Mammary epithelial cell (primary cell): ENCODE results near the gene ECE2.

ENCODE experiments used
- EZH2 ChIP-seq: IDR thresholded peaks from 2 replicates; pipeline ENCODE4 v1.6.1; 2012; ENCODE audit warnings: low read length, inconsistent platforms, borderline replicate concordance
- TF ChIP-seq, protein P1 (sequence below), 2 donors: IDR thresholded peaks in 1 of 2; conservative IDR thresholded peaks in 1 of 2; 2 replicates each; pipeline ENCODE4 v1.5.1; 2011 to 2012; ENCODE audit warnings: inconsistent platforms in 2 of 2, low read length in 2 of 2, mild to moderate bottlenecking in 2 of 2, control low read depth in 1 of 2, low read depth in 1 of 2; ENCODE audit not compliant: insufficient read depth in 1 of 2; ENCODE audit errors: extremely low read depth in 1 of 2

DNA sequence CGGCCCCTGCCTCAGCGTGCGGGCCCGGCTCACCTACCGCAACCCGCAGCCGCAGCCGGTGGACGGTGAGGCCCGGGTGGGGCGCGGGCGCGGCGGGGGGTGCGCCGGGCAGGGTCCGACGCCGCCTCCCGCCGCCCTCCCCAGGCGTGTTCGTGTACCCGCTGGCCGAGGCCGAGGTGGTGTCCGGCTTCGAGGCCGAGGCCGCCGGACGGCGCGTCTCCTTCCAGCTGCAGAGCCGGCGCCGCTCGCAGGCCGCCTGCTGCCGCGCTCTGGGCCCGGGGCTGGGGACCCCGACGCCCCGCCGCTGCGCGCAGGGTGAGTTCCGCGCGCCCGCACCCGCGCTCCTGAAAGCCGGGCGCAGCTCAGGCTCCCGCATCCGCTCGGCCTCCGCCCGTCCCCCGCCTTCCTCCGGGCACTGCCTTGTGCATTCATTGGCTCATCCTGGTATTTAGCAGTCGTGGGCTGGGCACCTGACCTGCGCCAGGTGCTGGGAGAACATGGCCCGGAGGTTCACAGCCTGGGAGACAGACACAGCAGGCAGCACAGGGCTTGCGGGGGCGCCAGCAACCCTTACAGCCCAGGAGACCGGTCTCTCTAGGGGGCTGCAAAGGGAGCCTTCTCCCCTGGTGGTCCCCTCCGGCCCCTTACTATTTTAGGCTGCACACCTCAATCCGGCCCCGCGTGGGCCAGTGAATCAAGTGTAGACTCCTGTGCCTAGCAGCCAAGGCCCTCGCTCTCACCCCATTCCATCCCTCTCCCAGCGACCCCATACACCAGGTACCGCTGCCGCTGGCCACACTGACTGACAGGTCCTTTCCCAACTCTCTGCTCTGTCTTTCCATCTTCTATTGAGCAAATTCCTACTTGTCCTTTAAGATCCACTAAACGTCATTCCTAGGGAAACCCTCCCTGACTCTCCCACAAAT, 45.0 kb upstream of the ECE2 start:
- TF ChIP-seq, protein P1, sequence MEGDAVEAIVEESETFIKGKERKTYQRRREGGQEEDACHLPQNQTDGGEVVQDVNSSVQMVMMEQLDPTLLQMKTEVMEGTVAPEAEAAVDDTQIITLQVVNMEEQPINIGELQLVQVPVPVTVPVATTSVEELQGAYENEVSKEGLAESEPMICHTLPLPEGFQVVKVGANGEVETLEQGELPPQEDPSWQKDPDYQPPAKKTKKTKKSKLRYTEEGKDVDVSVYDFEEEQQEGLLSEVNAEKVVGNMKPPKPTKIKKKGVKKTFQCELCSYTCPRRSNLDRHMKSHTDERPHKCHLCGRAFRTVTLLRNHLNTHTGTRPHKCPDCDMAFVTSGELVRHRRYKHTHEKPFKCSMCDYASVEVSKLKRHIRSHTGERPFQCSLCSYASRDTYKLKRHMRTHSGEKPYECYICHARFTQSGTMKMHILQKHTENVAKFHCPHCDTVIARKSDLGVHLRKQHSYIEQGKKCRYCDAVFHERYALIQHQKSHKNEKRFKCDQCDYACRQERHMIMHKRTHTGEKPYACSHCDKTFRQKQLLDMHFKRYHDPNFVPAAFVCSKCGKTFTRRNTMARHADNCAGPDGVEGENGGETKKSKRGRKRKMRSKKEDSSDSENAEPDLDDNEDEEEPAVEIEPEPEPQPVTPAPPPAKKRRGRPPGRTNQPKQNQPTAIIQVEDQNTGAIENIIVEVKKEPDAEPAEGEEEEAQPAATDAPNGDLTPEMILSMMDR (conservative IDR thresholded peaks at IDR 0.05 in 1 of 2, IDR thresholded peaks at IDR 0.05 in 1 of 2; ENCODE audit: extremely low read depth in 1 of 2, insufficient read depth in 1 of 2, low read depth in 1 of 2, low read length in 2 of 2), result no peak
- peak; percentile 18 for TF ChIP-seq EZH2
